Body of pancreas (tissue), 4 donors: ENCODE measurements around the gene TRPM2. TPM values are rescaled to one million over a fixed set of nuclear protein-coding genes. Genes with fewer than 3 reads are reported as not detected.
"Not testable (repeated sequence)": the region's sequence is repeated elsewhere in the genome, so short reads cannot be mapped to it uniquely, and the experiment has no call there.

Source experiments
- ATAC-seq: fragments of 150-250 bp; one replicate; pipeline ENCODE4 v1.9.1; 2016
- DNase-seq, 4 donors: peaks; one replicate each; pipeline ENCODE4 v3.0.0-alpha.2; 2019
- H3K27ac ChIP-seq, 4 donors: fragments of 200-600 bp; sonication (generic); 1 replicate in 3 of 4; 2 replicates in 1 of 4; pipeline versions ENCODE4 v1.5.1 to v1.6.1; 2016 to 2019; ENCODE audit warnings: mild to moderate bottlenecking in 1 of 4, mixed read lengths in 1 of 4, moderate library complexity in 1 of 4
- H3K27me3 ChIP-seq, 2 donors: fragments of 200-600 bp; sonication (generic); one replicate each; pipeline ENCODE4 v1.6.0; 2016; ENCODE audit warnings: mild to moderate bottlenecking in 1 of 2
- H3K36me3 ChIP-seq, 2 donors: fragments of 200-600 bp; sonication (generic); replicated peaks in 1 of 2; 2 replicates each; pipeline ENCODE4 v1.5.1; 2016; ENCODE audit warnings: low read depth in 2 of 2; ENCODE audit not compliant: insufficient read depth in 1 of 2
- H3K4me1 ChIP-seq: fragments of 200-600 bp; sonication (generic); one replicate; pipeline ENCODE4 v1.6.0; 2016
- H3K4me3 ChIP-seq, 2 donors: fragments of 200-600 bp; sonication (generic); 1 replicate in 1 of 2; 2 replicates in 1 of 2; pipeline ENCODE4 v1.5.1; 2016 to 2019
- H3K9me3 ChIP-seq, 3 donors: fragments of 200-600 bp; sonication (generic); 1 replicate in 2 of 3; 2 replicates in 1 of 3; pipeline ENCODE4 v1.5.1; 2016
- POLR2A ChIP-seq, 3 donors: fragments of 450-650 bp; IDR thresholded peaks; one replicate each; pipeline ENCODE4 v1.6.1; 2016; ENCODE audit warnings: antibody characterized with exemption in 3 of 3, mild to moderate bottlenecking in 2 of 3
- WGBS, 2 donors: methylation state at CpG; one replicate each; pipeline ENCODE4 v1.1.5; 2017; 5-methylcytosine and 5-hydroxymethylcytosine counted together
- intact Hi-C: fragments of 100-400 bp; cut with DNase I; formaldehyde crosslinking; loops from one replicate; pipeline ENCODE4 v1.15.1; 2023
- total RNA-seq, 2 donors: library from RNA; depleted of rRNA; stranded (reverse); fragments of >200 nt; gene quantifications; one replicate each; pipeline ENCODE4 v1.1.0, GENCODE V29; 2016
- TF ChIP-seq, protein P1 (sequence below), 7 experiments: fragments of 450-650 bp in 4 of 7; fragments of 200-600 bp in 3 of 7; sonication (generic) in 3 of 7; IDR thresholded peaks; one replicate each; pipeline ENCODE4 v1.5.1; 2016 to 2019; ENCODE audit warnings: antibody characterized with exemption in 7 of 7

The TRPM2 gene
- total RNA-seq, 2 donors from 2014 or later: 2.1 to 2.3 TPM

DNA sequence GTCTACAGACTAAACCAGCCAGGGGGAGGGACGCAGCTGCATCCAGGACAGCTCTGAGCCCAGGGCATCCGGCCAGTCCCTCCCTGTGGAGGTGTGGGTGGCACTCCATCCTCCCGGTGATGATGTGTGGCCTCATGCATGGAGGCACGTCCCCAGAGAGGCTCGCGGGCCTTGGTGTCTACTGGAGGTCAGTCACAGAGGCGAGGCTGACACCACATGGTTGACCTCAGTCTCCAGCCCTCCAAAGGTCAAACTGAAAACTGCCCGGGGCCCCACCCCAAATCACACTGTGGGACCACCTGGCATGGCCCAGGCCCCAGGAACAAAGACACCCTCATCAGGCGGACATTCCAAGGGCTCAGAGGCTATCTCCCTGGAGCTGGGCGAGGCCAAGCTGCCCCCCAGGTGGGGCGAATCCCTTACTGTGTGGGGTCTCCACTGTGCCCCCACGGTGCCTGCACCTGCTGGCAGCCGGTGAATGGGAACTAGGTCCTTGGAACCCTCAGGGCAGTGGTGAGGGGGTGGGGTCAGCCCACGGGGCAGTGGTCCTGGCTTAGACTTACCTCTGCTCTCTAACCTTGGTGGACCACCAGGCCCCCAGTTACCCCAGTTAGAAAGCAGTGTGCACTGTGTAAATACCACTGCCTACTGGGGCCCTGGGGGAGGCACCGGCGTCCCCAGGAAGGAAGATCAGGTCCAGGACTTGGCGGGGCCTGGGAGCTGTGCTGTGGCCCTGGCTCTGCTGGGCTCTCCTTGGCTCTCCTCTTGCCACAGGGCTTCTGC is 49.1 kb downstream of the TRPM2 start:
- Histone ChIP-seq H3K4me1 (no peaks in the 10 kb centered on the region), H3K9me3 (no peaks in the 10 kb centered on the region), H3K27me3 (no peaks in the 10 kb centered on the region), H3K36me3 (no peaks in the 10 kb centered on the region), H3K27ac (no peak overlapping the region), H3K4me3 (no peak overlapping the region)
- TF ChIP-seq POLR2A (IDR thresholded peaks at IDR 0.05): no peak
- DNase-seq (no peak), ATAC-seq (no peak)
- 77 to 80% methylated on average over 1 to 14 of the region's 17 CpGs for WGBS, 2 donors
- intact Hi-C loops: no loop called here

DNA sequence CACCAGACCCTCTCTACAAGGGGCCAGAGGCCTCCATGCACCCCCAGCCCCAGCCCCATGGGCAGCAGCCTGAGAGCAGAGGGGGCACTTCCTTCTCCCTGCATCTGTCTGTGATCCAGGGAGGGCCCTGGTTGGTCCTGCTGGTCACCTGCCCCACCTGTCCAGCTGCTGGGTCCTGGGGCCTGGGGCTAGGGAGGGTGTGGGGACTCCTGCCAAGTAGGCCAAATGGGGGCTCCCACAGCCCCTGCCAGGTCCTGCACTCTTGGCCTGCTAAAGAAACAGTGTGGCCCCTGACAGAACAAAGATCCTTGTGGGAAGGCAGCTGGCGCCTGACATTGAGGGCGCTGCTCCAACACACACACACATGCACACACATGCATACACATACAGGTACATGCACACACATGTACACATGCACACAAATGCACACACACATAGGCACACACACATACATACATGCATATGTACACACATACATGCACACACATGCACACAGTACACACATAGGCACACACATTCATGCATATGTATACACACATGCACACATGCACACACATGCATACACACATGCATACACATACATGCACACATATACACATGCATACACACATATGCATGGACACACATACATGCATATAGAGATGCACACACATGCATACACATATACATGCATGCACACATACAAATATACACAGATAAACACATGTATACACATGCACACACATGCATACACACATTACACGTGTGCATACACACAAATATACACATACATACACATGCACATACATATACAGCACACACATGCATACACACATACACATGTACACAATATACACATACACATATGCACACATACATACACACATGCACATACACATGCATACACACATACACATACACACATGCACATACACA is 49.9 kb downstream of the TRPM2 start:
- Histone ChIP-seq H3K27me3 (no peaks in the 10 kb centered on the region), H3K4me1 (no peaks in the 10 kb centered on the region), H3K9me3 (no peaks in the 10 kb centered on the region), H3K27ac (no peak overlapping the region), H3K4me3 (no peak overlapping the region), H3K36me3 (no peaks in the 10 kb centered on the region)
- intact Hi-C loops: no loop called here
- TF ChIP-seq, protein P1, sequence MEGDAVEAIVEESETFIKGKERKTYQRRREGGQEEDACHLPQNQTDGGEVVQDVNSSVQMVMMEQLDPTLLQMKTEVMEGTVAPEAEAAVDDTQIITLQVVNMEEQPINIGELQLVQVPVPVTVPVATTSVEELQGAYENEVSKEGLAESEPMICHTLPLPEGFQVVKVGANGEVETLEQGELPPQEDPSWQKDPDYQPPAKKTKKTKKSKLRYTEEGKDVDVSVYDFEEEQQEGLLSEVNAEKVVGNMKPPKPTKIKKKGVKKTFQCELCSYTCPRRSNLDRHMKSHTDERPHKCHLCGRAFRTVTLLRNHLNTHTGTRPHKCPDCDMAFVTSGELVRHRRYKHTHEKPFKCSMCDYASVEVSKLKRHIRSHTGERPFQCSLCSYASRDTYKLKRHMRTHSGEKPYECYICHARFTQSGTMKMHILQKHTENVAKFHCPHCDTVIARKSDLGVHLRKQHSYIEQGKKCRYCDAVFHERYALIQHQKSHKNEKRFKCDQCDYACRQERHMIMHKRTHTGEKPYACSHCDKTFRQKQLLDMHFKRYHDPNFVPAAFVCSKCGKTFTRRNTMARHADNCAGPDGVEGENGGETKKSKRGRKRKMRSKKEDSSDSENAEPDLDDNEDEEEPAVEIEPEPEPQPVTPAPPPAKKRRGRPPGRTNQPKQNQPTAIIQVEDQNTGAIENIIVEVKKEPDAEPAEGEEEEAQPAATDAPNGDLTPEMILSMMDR (IDR thresholded peaks at IDR 0.05): no peak
- TF ChIP-seq POLR2A (IDR thresholded peaks at IDR 0.05): no peak
- DNase-seq: no peak
- 67 to 79% methylated on average over 3 of the region's 3 CpGs for WGBS, 2 donors
- no peak for ATAC-seq

DNA sequence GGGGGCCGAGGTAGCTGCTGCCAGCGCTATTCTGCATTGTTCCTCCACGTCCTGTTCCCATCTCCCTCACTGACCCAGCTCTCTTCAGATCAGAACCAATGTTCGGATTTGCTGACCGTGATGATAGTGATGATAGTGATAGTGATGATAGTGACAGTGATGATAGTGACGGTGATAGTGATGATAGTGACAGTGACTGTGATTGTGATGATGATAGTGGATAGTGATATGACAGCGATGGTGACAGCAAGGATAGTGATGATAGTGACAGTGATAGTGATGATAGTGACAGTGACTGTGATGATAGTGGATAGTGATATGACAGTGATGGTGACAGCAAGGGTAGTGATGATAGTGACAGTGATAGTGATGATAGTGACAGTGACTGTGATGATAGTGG is 51.1 kb downstream of the TRPM2 start:
- H3K4me1 ChIP-seq, H3K27ac ChIP-seq, intact Hi-C loops, H3K27me3 ChIP-seq, H3K9me3 ChIP-seq, DNase-seq, H3K36me3 ChIP-seq, H3K4me3 ChIP-seq, ATAC-seq: not testable (repeated sequence)
- WGBS, 2 donors: 68 to 76% methylated on average over 7 of the region's 7 CpGs

DNA sequence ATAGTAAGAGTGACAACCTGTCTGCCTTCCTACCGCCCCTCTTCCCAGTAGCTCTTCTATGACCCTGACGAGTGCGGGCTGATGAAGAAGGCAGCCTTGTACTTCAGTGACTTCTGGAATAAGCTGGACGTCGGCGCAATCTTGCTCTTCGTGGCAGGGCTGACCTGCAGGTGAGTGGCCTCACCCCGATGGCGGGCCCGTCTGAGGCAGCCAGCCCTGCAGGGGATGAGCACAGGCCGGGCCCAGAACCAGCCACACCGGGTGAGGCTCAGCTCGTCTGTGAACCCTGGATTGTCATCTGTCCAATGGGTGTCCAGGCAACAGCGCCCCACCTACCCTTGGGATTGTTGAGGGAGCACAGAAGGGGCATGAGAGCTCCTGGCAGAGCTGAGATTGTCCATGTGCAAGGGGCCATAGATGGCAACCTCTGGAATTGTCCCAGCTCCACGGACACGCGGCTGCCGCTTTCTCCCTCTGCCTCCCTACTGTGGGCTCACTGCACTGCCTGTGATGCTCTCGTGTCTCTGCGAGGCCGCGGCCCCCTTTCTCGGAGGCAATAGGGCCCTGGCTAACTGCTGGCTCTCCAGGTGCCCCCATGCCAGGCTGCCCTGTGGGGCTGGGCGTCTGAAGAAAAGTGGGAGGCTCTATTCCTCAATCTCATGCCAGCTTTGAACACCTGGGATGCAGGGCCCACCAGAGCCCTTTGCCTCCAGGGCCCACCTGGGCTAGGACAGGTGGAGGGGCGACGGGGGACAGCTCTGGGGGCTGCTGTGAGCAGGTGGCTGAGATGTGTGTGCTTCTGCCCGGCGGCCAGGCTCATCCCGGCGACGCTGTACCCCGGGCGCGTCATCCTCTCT is 51.9 kb downstream of the TRPM2 start:
- Histone ChIP-seq H3K9me3 (no peaks in the 10 kb centered on the region), H3K27ac (no peak overlapping the region), H3K27me3 (no peaks in the 10 kb centered on the region), H3K4me1 (no peaks in the 10 kb centered on the region), H3K4me3 (no peak overlapping the region), H3K36me3 (no peaks in the 10 kb centered on the region)
- TF ChIP-seq, protein P1 (IDR thresholded peaks at IDR 0.05): no peak
- TF ChIP-seq POLR2A (IDR thresholded peaks at IDR 0.05): no peak
- 72 to 78% methylated on average over 17 to 34 of the region's 34 CpGs for WGBS, 2 donors
- ATAC-seq (no peak), DNase-seq (peak in 1 of 4 donors; percentile 7)
- intact Hi-C loops: no loop called here

DNA sequence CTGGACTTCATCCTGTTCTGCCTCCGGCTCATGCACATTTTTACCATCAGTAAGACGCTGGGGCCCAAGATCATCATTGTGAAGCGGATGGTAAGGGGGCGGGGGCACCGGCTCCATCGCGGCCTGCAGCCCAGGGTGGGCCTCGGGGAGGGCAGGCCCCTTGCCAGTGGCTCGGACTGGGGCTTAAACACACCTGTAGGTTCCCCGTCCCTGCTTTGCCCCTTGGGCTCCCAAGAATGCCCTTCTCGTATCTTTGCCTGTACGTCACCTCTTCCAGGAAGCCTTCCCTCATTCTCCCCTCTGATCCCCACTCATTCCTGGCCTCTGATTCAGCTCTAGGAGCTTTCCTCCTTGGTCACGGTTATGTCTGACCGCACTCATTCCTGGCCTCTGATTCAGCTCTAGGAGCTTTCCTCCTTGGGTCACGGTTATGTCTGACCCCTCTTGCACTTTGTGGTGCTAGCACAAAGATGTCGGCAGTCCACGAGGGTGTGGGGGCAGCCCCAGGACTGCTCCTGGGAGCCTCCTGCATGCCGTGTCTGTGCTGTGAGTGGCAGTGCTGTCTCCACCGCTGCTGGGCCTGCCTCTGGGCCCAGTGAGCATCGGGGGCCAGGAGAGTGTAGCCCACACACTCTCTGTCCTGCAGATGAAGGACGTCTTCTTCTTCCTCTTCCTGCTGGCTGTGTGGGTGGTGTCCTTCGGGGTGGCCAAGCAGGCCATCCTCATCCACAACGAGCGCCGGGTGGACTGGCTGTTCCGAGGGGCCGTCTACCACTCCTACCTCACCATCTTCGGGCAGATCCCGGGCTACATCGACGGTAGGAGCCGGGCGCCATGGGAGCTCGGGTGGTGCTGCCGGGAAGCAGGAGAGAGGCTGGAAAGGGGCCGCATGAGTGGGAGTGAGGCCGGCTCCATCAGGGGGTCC is 52.8 kb downstream of the TRPM2 start:
- no peak overlapping the region for H3K4me3 ChIP-seq
- no peak for DNase-seq

More for the DNA sequence above, 52.8 kb downstream of the TRPM2 start:
- Histone ChIP-seq H3K27ac (no peak overlapping the region), H3K4me1 (no peaks in the 10 kb centered on the region), H3K36me3 (no peaks in the 10 kb centered on the region), H3K9me3 (no peaks in the 10 kb centered on the region), H3K27me3 (no peaks in the 10 kb centered on the region)
- intact Hi-C loops: no loop called here
- TF ChIP-seq POLR2A (IDR thresholded peaks at IDR 0.05): no peak
- TF ChIP-seq, protein P1 (IDR thresholded peaks at IDR 0.05): no peak
- WGBS, 2 donors: 65 to 72% methylated on average over 17 to 35 of the region's 37 CpGs
- ATAC-seq: no peak
